ENCODE measurements around the gene ENAH. TPM values are rescaled to one million over a fixed set of nuclear protein-coding genes. Genes with fewer than 3 reads are reported as not detected.

ENAH gene
- total and polyA plus RNA-seq, 12 donors: 12.4 to 201 (median 99.8) TPM

- no peak for TF ChIP-seq CTCF (IDR thresholded peaks at IDR 0.05)
- Histone ChIP-seq H3K27me3 (no peaks in the 10 kb centered on the region), H3K36me3 (no peaks in the 10 kb centered on the region), H3K4me1 (peaks cover 0 to 76% (median 51%) of the 10 kb centered on the region in 9 donors), H3K4me3 (peak overlapping the region in 1 of 10 donors; percentile 11), H3K27ac (peak overlapping the region; percentile 62 to 92 (median 80)), H3K9me3 (no peaks in the 10 kb centered on the region)
- ATAC-seq (peak in 3 of 8 donors; percentile 19 to 36 (median 31)), DNase-seq (no peak)
- WGBS, 2 donors: 67 to 72% methylated on average over 9 of the region's 9 CpGs
- intact Hi-C loops (cut with DNase I): loop anchor here in 2 of 10 donors (2.0 kb wide), 2 partner anchors 17 kb away; partner anchors contain the start of gene LBR (in 1 of the 2)
These were observed 207.0 kb downstream of the ENAH start for GRCh38 chr1:225445639-225446594.

- ATAC-seq: no peak
- intact Hi-C loops (cut with DNase I): no loop called here
- no peaks in the 10 kb centered on the region for H3K36me3 ChIP-seq
- H3K4me1 ChIP-seq: peaks cover 0 to 57% (median 40%) of the 10 kb centered on the region in 9 donors
- DNase-seq: no peak
- no peaks in the 10 kb centered on the region for H3K9me3 ChIP-seq
- H3K27me3 ChIP-seq: no peaks in the 10 kb centered on the region
- H3K4me3 ChIP-seq: no peak overlapping the region
- no peak for TF ChIP-seq CTCF (IDR thresholded peaks at IDR 0.05)
- peak overlapping the region in 3 of 10 donors; percentile 13 to 61 (median 38) for H3K27ac ChIP-seq
- WGBS, 2 donors: 66 to 78% methylated on average over 3 of the region's 3 CpGs
These were observed 210.8 kb downstream of the ENAH start for GRCh38 chr1:225442123-225442505.

GRCh38 chr1:225441314-225442122 lies 211.4 kb downstream of the ENAH start:
- no peaks in the 10 kb centered on the region for H3K9me3 ChIP-seq
- peaks cover 0 to 52% (median 34%) of the 10 kb centered on the region in 9 donors for H3K4me1 ChIP-seq
- ATAC-seq (no peak), DNase-seq (peak in 1 of 2 donors; percentile 2)
- no peak overlapping the region for H3K4me3 ChIP-seq
- no peaks in the 10 kb centered on the region for H3K36me3 ChIP-seq
- H3K27me3 ChIP-seq: no peaks in the 10 kb centered on the region
- peak overlapping the region in 4 of 10 donors; percentile 8 to 61 (median 26) for H3K27ac ChIP-seq
- 77% methylated on average over 9 of the region's 9 CpGs for WGBS, 2 donors
- peak in 4 of 9 donors; percentile 15 to 32 (median 27) for TF ChIP-seq CTCF (IDR thresholded peaks at IDR 0.05)
- intact Hi-C loops (cut with DNase I): no loop called here
